DND-41 (cell line): ENCODE data around the gene EID3.

ENCODE experiments used
- ATAC-seq: fragments of 200-7000 bp; cut with Tn5 transposase; 3 replicates; pipeline ENCODE4 v1.9.1; 2021; ENCODE audit warnings: low read depth; ENCODE audit not compliant: insufficient read depth
- DNase-seq: peaks from one replicate; pipeline ENCODE4 v3.0.0-alpha.2; 2020
- H2AFZ ChIP-seq: 2 replicates; pipeline ENCODE4 v1.6.0; 2012; ENCODE audit warnings: low read depth, low read length
- H3K27ac ChIP-seq: 2 replicates; pipeline ENCODE4 v1.5.1; 2012; ENCODE audit warnings: low read length, inconsistent platforms
- H3K27me3 ChIP-seq: fragments of 200-600 bp; sonication (generic); 2 replicates; pipeline ENCODE4 v1.6.0; 2012; ENCODE audit warnings: low read length, mild to moderate bottlenecking, inconsistent platforms; ENCODE audit not compliant: insufficient read depth, poor library complexity
- H3K36me3 ChIP-seq: 2 replicates; pipeline ENCODE4 v1.5.1; 2012; ENCODE audit warnings: low read length, inconsistent platforms; ENCODE audit not compliant: insufficient read depth
- H3K4me1 ChIP-seq: 2 replicates; pipeline ENCODE4 v1.5.1; 2012; ENCODE audit warnings: mild to moderate bottlenecking, low read length; ENCODE audit not compliant: insufficient read depth
- H3K4me2 ChIP-seq: 2 replicates; pipeline ENCODE4 v1.6.0; 2012; ENCODE audit warnings: mild to moderate bottlenecking, moderate library complexity, low read length, inconsistent platforms; ENCODE audit not compliant: insufficient read depth
- H3K4me3 ChIP-seq, 2 experiments: fragments of 200-600 bp in 1 of 2; shearing (Covaris generic) in 1 of 2; 2 replicates each; pipeline ENCODE4 v1.5.1; 2012 to 2016; ENCODE audit warnings: inconsistent platforms in 2 of 2, low read length in 2 of 2, mild to moderate bottlenecking in 2 of 2, low read depth in 1 of 2, moderate library complexity in 1 of 2
- H3K79me2 ChIP-seq: 2 replicates; pipeline ENCODE4 v1.6.0; 2012; ENCODE audit warnings: low read length, inconsistent platforms; ENCODE audit not compliant: insufficient read depth
- H3K9ac ChIP-seq: 2 replicates; pipeline ENCODE4 v1.6.0; 2012; ENCODE audit warnings: low read depth, mild to moderate bottlenecking, inconsistent platforms, low read length, moderate library complexity
- H3K9me3 ChIP-seq: 2 replicates; pipeline ENCODE4 v1.5.1; 2012; ENCODE audit warnings: low read length, moderate library complexity, mild to moderate bottlenecking, inconsistent platforms; ENCODE audit not compliant: insufficient read depth, severe bottlenecking
- H4K20me1 ChIP-seq: 2 replicates; pipeline ENCODE4 v1.6.0; 2012; ENCODE audit warnings: low read length; ENCODE audit not compliant: insufficient read depth
- EZH2 ChIP-seq: IDR thresholded peaks from 3 replicates; pipeline ENCODE4 v1.6.1; 2012; ENCODE audit warnings: borderline replicate concordance, low read depth, mild to moderate bottlenecking, moderate library complexity, low read length, inconsistent platforms; ENCODE audit not compliant: severe bottlenecking
- TF ChIP-seq, protein P1 (sequence below): IDR thresholded peaks from 2 replicates; pipeline ENCODE4 v1.5.1; 2012; ENCODE audit warnings: borderline replicate concordance, low read length, moderate library complexity, mild to moderate bottlenecking; ENCODE audit not compliant: poor library complexity, severe bottlenecking; ENCODE audit errors: extremely low read depth

EID3 gene

DNA sequence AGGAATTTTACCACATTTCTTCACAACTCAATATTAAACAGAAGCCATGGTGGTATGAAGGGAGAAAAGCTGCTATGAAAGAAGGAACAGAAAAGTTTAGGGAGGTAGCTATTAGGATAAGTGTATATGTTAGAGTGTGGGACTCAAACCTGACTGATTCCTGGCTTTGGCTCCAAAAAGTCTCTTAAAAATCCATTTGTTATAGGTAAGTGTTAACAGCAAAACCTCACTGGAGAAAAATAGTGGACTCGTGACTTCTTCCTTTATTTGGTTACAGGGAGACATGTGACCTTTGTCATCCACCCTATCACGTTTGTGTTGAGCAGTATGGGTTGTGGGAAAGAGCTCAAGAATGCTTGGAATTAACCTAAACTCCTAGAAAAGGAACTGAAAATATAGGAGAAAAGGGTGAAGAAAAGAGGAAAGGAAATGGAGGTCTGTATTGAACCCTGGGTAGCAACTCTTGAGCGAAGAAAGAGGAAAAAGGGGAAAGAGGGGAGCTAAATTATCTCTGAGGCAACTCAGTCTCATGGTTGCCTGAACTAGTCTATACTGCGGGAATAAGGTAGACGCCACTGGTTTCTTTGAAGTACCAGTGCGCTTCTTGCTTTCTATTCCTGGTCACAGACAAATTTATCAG is 3.6 kb upstream of the EID3 start:
- Histone ChIP-seq H3K27me3 (no peaks in the 10 kb centered on the region), H3K9me3 (no peaks in the 10 kb centered on the region), H3K27ac (no peak overlapping the region), H3K79me2 (peaks cover 96% of the 10 kb centered on the region), H3K9ac (no peak overlapping the region), H2AFZ (no peak overlapping the region), H3K4me2 (no peak overlapping the region), H3K4me3 (no peak overlapping the region), H3K4me1 (no peaks in the 10 kb centered on the region), H4K20me1 (peaks cover 60% of the 10 kb centered on the region), H3K36me3 (peaks cover 56% of the 10 kb centered on the region)
- ATAC-seq, result no peak
- no peak for DNase-seq
- no peak for TF ChIP-seq EZH2
- TF ChIP-seq, protein P1, sequence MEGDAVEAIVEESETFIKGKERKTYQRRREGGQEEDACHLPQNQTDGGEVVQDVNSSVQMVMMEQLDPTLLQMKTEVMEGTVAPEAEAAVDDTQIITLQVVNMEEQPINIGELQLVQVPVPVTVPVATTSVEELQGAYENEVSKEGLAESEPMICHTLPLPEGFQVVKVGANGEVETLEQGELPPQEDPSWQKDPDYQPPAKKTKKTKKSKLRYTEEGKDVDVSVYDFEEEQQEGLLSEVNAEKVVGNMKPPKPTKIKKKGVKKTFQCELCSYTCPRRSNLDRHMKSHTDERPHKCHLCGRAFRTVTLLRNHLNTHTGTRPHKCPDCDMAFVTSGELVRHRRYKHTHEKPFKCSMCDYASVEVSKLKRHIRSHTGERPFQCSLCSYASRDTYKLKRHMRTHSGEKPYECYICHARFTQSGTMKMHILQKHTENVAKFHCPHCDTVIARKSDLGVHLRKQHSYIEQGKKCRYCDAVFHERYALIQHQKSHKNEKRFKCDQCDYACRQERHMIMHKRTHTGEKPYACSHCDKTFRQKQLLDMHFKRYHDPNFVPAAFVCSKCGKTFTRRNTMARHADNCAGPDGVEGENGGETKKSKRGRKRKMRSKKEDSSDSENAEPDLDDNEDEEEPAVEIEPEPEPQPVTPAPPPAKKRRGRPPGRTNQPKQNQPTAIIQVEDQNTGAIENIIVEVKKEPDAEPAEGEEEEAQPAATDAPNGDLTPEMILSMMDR, result no peak

DNA sequence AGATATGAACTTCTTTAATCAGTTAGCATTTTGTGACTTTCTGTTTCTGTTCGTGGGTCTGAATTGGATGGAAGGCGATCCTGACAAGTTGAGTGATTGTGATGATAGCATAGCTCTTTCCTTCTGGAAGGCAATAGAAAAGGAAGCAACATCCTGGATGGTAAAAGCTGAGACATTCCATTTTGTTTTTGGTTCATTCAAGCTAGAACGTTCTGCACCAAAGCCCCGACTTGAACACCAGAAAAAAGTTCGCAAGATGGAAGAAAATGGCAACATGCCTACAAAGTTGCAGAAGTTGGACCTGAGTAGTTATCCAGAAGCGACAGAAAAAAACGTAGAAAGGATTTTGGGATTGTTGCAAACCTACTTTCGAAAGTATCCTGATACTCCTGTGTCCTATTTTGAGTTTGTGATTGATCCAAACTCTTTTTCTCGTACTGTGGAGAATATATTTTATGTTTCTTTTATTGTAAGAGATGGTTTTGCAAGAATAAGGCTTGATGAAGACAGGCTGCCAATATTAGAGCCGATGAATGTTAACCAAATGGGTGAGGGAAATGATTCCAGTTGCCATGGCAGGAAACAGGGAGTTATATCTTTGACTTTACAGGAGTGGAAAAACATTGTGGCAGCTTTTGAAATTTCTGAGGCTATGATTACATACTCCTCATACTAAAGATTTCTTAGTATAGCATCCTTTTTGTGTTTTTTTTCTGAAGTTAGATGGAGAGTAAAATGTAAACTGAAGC is 896 bp downstream of the EID3 start:
- ATAC-seq, result no peak
- no peak for TF ChIP-seq EZH2
- TF ChIP-seq, protein P1, result no peak
- Histone ChIP-seq H3K4me1 (no peaks in the 10 kb centered on the region), H3K79me2 (peaks cover 94% of the 10 kb centered on the region), H2AFZ (no peak overlapping the region), H3K4me3 (no peak overlapping the region), H3K9me3 (no peaks in the 10 kb centered on the region), H3K27me3 (no peaks in the 10 kb centered on the region), H4K20me1 (peaks cover 61% of the 10 kb centered on the region), H3K4me2 (no peak overlapping the region), H3K36me3 (peaks cover 38% of the 10 kb centered on the region; the same call in 1 of the 2 replicates), H3K9ac (no peak overlapping the region), H3K27ac (no peak overlapping the region)
- DNase-seq, result no peak

DNA sequence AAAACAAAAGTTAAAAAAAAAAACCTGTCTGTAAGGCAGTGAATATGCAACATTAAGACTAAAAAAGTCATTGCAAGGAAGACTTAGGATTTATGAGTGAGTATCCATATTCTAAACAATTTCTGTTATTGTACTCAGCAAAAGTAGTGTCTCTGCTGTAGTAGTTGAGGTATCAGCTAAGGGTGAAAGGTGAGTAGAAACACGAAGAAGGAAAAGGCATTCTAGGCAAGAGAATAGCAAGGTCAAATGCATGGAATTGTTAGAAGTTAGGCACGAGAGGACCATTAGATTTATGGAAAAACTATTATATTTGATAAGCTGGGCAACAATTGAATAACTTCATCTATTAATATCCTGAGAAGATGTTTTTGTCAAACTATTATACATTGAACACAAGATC is 1.8 kb downstream of the EID3 start:
- Histone ChIP-seq H3K36me3 (peaks cover 36% of the 10 kb centered on the region), H3K27ac (no peak overlapping the region), H4K20me1 (peaks cover 57% of the 10 kb centered on the region), H3K4me1 (no peaks in the 10 kb centered on the region), H3K9ac (no peak overlapping the region), H3K4me3 (no peak overlapping the region), H3K9me3 (no peaks in the 10 kb centered on the region), H2AFZ (no peak overlapping the region), H3K79me2 (peaks cover 93% of the 10 kb centered on the region), H3K27me3 (no peaks in the 10 kb centered on the region), H3K4me2 (no peak overlapping the region)
- ATAC-seq (no peak), DNase-seq (no peak)
- TF ChIP-seq, protein P1, result no peak
- TF ChIP-seq EZH2, result no peak
